KMS-11 (cell line): Measurements from ENCODE around the gene ASIC3.

Source experiments
- H2AFZ ChIP-seq: fragments of 200-600 bp; sonication (generic); 2 replicates; pipeline ENCODE4 v1.6.1; 2016; ENCODE audit warnings: antibody characterized with exemption, mixed run types, low read depth
- H3K27ac ChIP-seq: fragments of 200-600 bp; sonication (generic); 2 replicates; pipeline ENCODE4 v1.6.1; 2016; ENCODE audit warnings: mild to moderate bottlenecking, mixed run types
- H3K27me3 ChIP-seq: fragments of 200-600 bp; sonication (generic); 2 replicates; pipeline ENCODE4 v1.6.1; 2017; ENCODE audit warnings: mild to moderate bottlenecking, low read depth, mixed run types, moderate library complexity; ENCODE audit not compliant: insufficient read depth
- H3K36me3 ChIP-seq: fragments of 200-600 bp; sonication (generic); 2 replicates; pipeline ENCODE4 v1.6.1; 2017; ENCODE audit warnings: mild to moderate bottlenecking, mixed run types; ENCODE audit not compliant: insufficient read depth
- H3K4me1 ChIP-seq: fragments of 200-600 bp; sonication (generic); 2 replicates; pipeline ENCODE4 v1.6.1; 2016; ENCODE audit warnings: mild to moderate bottlenecking, low read depth, mixed run types; ENCODE audit not compliant: poor library complexity, severe bottlenecking
- H3K4me2 ChIP-seq: fragments of 200-600 bp; sonication (generic); 2 replicates; pipeline ENCODE4 v1.7.0; 2016; ENCODE audit warnings: mild to moderate bottlenecking, mixed run types
- H3K4me3 ChIP-seq: fragments of 200-600 bp; sonication (generic); IDR thresholded peaks from 2 replicates; pipeline ENCODE4 v1.6.1; 2017; ENCODE audit warnings: low read depth, low read length, mixed read lengths; ENCODE audit not compliant: insufficient read depth
- H3K79me2 ChIP-seq: fragments of 200-600 bp; sonication (generic); 2 replicates; pipeline ENCODE4 v1.6.1; 2016; ENCODE audit warnings: low read depth, mixed run types; ENCODE audit not compliant: insufficient read depth
- H3K9ac ChIP-seq: fragments of 200-600 bp; sonication (generic); 2 replicates; pipeline ENCODE4 v1.6.1; 2016; ENCODE audit warnings: mild to moderate bottlenecking, mixed run types
- H4K20me1 ChIP-seq: fragments of 200-600 bp; sonication (generic); 2 replicates; pipeline ENCODE4 v1.6.1; 2016; ENCODE audit warnings: mild to moderate bottlenecking, mixed run types; ENCODE audit not compliant: insufficient read depth
- TF ChIP-seq, protein P1 (sequence below): fragments of 200-600 bp; sonication (generic); conservative IDR thresholded peaks from 2 replicates; pipeline ENCODE4 v1.6.1; 2017; ENCODE audit warnings: low read depth, mild to moderate bottlenecking, antibody characterized with exemption, low read length, moderate library complexity, mixed read lengths

The ASIC3 gene

DNA sequence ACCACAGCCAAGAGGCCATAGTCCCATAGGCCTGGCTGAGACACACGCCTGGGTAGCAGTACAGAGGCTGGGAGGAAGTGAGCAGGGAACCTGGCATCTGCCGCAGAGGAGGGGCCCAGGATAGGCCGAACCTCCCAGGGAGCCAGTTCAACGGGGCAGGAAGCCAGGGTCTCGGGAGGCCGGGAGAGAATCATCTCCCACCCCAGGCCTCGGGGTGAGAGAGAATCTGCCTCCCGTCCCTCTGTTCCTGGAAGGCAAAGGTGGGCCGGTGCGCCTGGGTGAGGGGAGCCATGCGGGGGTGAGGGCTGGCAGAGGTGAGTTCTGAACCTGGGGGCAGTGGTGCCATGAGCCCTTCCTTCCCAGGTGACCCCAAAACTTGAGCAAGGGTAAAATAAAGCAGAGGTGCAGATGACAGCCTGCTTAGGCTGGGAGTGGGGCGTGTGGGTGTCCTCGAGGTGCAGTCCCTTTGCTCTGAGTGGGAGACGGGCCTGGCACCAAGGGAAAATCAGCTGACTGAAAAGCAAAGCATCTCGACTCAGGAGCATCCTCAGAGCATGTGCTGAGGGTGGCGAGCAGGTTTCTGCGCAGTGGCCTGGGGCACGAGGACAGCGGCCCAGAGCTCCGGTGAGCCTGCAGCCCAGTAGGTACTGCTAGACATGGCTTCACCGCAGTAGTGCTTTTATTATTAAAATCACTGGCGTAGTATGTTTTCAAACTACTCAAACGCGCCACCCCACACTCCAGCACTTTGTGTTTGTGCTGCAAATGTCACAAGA lies 53.5 kb downstream of the ASIC3 start:
- TF ChIP-seq, protein P1, sequence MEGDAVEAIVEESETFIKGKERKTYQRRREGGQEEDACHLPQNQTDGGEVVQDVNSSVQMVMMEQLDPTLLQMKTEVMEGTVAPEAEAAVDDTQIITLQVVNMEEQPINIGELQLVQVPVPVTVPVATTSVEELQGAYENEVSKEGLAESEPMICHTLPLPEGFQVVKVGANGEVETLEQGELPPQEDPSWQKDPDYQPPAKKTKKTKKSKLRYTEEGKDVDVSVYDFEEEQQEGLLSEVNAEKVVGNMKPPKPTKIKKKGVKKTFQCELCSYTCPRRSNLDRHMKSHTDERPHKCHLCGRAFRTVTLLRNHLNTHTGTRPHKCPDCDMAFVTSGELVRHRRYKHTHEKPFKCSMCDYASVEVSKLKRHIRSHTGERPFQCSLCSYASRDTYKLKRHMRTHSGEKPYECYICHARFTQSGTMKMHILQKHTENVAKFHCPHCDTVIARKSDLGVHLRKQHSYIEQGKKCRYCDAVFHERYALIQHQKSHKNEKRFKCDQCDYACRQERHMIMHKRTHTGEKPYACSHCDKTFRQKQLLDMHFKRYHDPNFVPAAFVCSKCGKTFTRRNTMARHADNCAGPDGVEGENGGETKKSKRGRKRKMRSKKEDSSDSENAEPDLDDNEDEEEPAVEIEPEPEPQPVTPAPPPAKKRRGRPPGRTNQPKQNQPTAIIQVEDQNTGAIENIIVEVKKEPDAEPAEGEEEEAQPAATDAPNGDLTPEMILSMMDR: no peak
- peaks cover 60% of the 10 kb centered on the region for H3K79me2 ChIP-seq

More for the DNA sequence above, 53.5 kb downstream of the ASIC3 start:
- H3K27ac ChIP-seq: no peak overlapping the region
- no peaks in the 10 kb centered on the region for H3K27me3 ChIP-seq
- peaks cover 15% of the 10 kb centered on the region; the same call in 1 of the 2 replicates for H4K20me1 ChIP-seq
- no peaks in the 10 kb centered on the region for H3K4me1 ChIP-seq
- no peak overlapping the region for H3K4me3 ChIP-seq
- H3K4me2 ChIP-seq: no peak overlapping the region
- H2AFZ ChIP-seq: no peak overlapping the region
- no peaks in the 10 kb centered on the region; the same call in 1 of the 2 replicates for H3K36me3 ChIP-seq
- H3K9ac ChIP-seq: no peak overlapping the region
